Duodenal mucosa (tissue), 2 donors: ENCODE data around the gene OBP2B.
"Not testable (repeated sequence)": the region's sequence is repeated elsewhere in the genome, so short reads cannot be mapped to it uniquely, and the experiment has no call there.

Source experiments
- H3K27ac ChIP-seq: one replicate; pipeline ENCODE4 v1.7.0; 2013; ENCODE audit warnings: low read depth, low read length
- H3K27me3 ChIP-seq, 2 donors: one replicate each; pipeline ENCODE4 v1.7.0; 2013; ENCODE audit warnings: low read length in 2 of 2, control low read depth in 1 of 2; ENCODE audit not compliant: insufficient read depth in 2 of 2, control insufficient read depth in 1 of 2
- H3K36me3 ChIP-seq, 2 donors: one replicate each; pipeline ENCODE4 v1.7.0; 2013; ENCODE audit warnings: low read length in 2 of 2, control low read depth in 1 of 2; ENCODE audit not compliant: insufficient read depth in 2 of 2, control insufficient read depth in 1 of 2
- H3K4me1 ChIP-seq, 2 donors: one replicate each; pipeline ENCODE4 v1.7.0; 2013; ENCODE audit warnings: low read length in 2 of 2, control low read depth in 1 of 2; ENCODE audit not compliant: insufficient read depth in 2 of 2, control insufficient read depth in 1 of 2
- H3K4me3 ChIP-seq, 2 donors: one replicate each; pipeline ENCODE4 v1.7.0; 2013; ENCODE audit warnings: low read length in 2 of 2, low read depth in 1 of 2
- H3K9ac ChIP-seq, 2 donors: one replicate each; pipeline ENCODE4 v1.7.0; 2013; ENCODE audit warnings: low read length in 2 of 2, low read depth in 1 of 2
- H3K9me3 ChIP-seq, 2 donors: one replicate each; pipeline ENCODE4 v1.7.0; 2013; ENCODE audit warnings: low read length in 2 of 2, control low read depth in 1 of 2; ENCODE audit not compliant: control insufficient read depth in 1 of 2

OBP2B gene

GRCh38 chr9:133231934-133232568 lies 23.0 kb upstream of the OBP2B start:
- H3K27me3 ChIP-seq, H3K27ac ChIP-seq, H3K9ac ChIP-seq, H3K4me1 ChIP-seq, H3K4me3 ChIP-seq, H3K9me3 ChIP-seq, H3K36me3 ChIP-seq: not testable (repeated sequence)

GRCh38 chr9:133230514-133230913 lies 21.5 kb upstream of the OBP2B start:
- not testable (repeated sequence) for H3K4me1 ChIP-seq, H3K27ac ChIP-seq, H3K9ac ChIP-seq, H3K9me3 ChIP-seq, H3K36me3 ChIP-seq, H3K27me3 ChIP-seq, H3K4me3 ChIP-seq

DNA sequence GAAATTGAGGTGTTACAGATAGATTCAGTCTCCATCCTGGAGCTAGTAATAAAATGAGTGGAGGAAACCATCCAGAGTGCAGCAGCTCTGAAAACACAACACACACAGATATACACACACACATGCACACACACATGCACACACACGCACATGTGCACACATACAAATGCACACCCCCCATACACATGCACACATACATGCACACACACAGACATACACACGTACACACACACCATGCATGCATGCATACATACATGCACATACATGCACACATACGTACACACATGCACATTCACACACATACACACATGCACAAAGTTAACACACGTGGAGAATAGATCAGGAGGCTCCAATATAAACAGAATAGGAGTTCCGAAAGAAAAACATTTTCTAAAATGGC lies 21.0 kb upstream of the OBP2B start:
- Histone ChIP-seq H3K9ac (no peak overlapping the region), H3K27me3 (no peaks in the 10 kb centered on the region), H3K36me3 (no peaks in the 10 kb centered on the region), H3K9me3 (no peaks in the 10 kb centered on the region), H3K4me1 (no peaks in the 10 kb centered on the region), H3K27ac (no peak overlapping the region), H3K4me3 (no peak overlapping the region)

DNA sequence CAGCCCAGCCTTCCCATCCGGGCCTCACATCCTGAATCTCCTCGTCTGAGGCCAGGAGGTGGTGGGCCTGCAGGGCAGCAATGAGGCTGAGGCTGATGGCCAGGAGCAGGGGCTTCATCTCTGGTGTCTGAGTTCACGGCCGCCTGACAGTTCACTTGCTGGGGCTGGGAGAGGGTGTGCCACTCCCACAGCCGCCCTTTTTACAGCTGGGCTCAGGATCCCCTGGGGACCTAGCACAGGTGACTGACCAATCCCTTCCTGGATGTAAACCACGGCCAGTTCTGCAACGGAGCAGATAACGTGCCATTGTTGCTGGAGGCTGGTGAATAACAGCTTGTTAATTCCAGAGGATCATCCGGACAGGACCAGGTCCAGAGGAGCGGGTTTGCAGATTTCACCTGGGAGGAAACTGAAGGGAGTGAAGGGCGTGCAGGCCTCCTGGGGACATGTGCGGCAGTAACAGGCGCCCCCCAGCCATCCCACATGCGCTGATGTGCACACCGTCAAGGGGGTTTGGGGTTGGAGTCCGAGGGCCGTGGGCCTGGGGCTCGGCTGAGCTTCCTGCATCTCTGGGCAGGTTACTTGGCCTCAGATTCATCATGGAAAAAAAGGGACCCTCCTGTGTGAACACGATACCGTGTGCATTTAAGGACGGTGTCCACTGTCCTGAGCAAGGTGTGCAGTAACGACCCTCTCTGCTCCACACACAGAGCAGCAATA lies 19.6 kb upstream of the OBP2B start:
- not testable (repeated sequence) for H3K27me3 ChIP-seq, H3K27ac ChIP-seq, H3K36me3 ChIP-seq

GRCh38 chr9:133227996-133228395 lies 18.9 kb upstream of the OBP2B start:
- not testable (repeated sequence) for H3K36me3 ChIP-seq, H3K27ac ChIP-seq, H3K27me3 ChIP-seq, H3K9ac ChIP-seq, H3K4me1 ChIP-seq, H3K4me3 ChIP-seq, H3K9me3 ChIP-seq

More for the DNA sequence above, 19.6 kb upstream of the OBP2B start:
- not testable (repeated sequence) for H3K4me3 ChIP-seq, H3K4me1 ChIP-seq, H3K9me3 ChIP-seq, H3K9ac ChIP-seq

DNA sequence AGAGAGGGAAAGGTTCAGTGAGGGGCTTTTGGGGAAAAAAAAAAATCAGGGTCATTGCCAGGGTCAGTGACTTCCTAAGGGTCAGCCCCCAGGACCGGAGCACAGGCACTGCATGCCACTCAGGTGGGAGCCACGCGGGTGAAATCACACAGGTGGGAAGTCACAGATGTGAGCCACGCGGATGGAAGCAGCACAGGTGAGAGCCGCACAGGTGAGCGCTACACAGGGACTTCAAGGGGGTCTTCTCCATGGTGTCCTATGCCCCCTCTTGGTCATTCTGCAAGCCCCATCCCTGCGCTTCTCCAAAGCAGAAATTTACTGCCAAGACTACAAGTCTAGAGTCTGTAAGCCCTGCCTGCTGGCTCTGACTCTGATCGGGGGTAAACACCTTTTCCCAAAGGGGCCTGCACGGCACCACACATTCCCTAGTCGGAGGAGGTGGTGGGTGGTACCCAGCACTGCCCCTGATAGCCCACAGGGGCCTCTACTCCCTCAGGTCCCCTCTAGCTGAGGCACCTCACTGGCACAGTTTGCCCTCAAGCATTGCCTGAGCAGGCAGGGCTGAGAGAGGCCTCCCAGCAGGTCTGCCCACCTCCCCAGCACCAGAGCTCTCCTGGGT lies 18.3 kb upstream of the OBP2B start:
- no peaks in the 10 kb centered on the region for H3K9me3 ChIP-seq
- no peaks in the 10 kb centered on the region for H3K27me3 ChIP-seq
- H3K4me1 ChIP-seq: no peaks in the 10 kb centered on the region
- no peak overlapping the region for H3K27ac ChIP-seq
- H3K4me3 ChIP-seq: no peak overlapping the region
- H3K36me3 ChIP-seq: no peaks in the 10 kb centered on the region
- no peak overlapping the region for H3K9ac ChIP-seq

DNA sequence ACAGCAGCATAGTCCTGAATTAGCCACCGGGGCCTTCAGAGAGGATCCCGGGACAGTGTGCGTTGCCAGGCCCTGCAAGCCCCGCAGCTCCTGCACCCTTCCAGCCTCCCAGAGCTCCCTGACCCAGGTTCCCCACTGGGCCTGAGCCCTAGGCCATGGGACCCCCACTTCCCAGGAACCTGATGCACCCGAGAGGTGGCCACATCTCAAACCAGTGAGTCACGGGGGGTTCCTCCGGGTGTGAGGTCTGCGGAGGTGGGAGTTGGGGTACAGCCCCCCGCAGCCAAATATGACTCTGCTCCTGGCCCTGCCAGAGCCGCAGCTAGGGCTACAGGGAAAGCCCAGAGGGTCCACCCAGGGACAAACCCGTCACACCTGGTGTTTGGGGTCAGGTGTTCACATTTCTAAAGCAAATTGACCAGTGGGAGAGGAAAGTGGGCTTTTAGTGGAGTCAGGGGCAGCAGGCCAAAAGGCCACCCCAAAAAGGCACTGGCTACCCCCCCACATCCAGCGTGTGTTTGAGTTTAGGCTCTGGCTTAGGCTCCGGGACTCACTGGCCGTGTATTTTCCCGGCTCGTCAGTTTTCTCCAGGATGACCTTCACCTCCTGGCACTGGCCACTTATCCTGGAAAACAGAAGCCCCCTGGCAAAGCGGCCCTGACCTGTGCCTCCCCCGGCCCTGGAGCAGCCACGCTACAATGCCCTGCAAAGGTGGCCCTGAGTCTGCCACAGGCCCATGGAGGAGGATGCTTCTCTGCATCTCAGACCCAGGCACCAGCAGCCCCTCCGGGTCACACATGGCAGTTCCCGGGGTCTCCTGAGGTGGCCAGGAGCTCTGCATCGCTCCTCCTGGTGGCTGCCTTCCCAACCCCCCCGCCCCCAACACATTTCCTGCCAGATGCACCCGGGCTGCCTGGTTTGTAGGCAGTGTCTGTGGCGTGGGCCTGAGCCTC lies 17.4 kb upstream of the OBP2B start:
- H3K9me3 ChIP-seq: no peaks in the 10 kb centered on the region
- no peaks in the 10 kb centered on the region for H3K27me3 ChIP-seq
- H3K4me1 ChIP-seq: no peaks in the 10 kb centered on the region
- H3K36me3 ChIP-seq: no peaks in the 10 kb centered on the region
- no peak overlapping the region for H3K4me3 ChIP-seq
- H3K27ac ChIP-seq: no peak overlapping the region
- H3K9ac ChIP-seq: no peak overlapping the region

- Histone ChIP-seq H3K9me3 (no peaks in the 10 kb centered on the region), H3K27me3 (no peaks in the 10 kb centered on the region), H3K4me3 (no peak overlapping the region), H3K27ac (no peak overlapping the region), H3K4me1 (no peaks in the 10 kb centered on the region), H3K36me3 (no peaks in the 10 kb centered on the region), H3K9ac (no peak overlapping the region)
Observed at GRCh38 chr9:133225171-133226011, 16.3 kb upstream of the OBP2B start.

GRCh38 chr9:133224762-133225161 lies 15.7 kb upstream of the OBP2B start:
- no peak overlapping the region for H3K9ac ChIP-seq
- no peaks in the 10 kb centered on the region for H3K9me3 ChIP-seq
- no peak overlapping the region for H3K27ac ChIP-seq
- no peaks in the 10 kb centered on the region for H3K27me3 ChIP-seq
- no peaks in the 10 kb centered on the region for H3K4me1 ChIP-seq
- no peak overlapping the region for H3K4me3 ChIP-seq
- no peaks in the 10 kb centered on the region for H3K36me3 ChIP-seq
